Measurements from ENCODE around the gene NAV2. TPM values are rescaled to one million over a fixed set of nuclear protein-coding genes. Genes with fewer than 3 reads are reported as not detected.

Gene NAV2
- total RNA-seq, 2 experiments from 2014 or later, result 0.23 to 0.36 TPM

GRCh38 chr11:20055312-20055711 is 342.7 kb downstream of the NAV2 start:
- no peak for ATAC-seq
- H3K27me3 Mint-ChIP-seq, result no peaks in the 10 kb centered on the region
- DNase-seq, result no peak
- intact Hi-C loops (cut with micrococcal nuclease), result no loop called here
- TF ChIP-seq, protein P1, sequence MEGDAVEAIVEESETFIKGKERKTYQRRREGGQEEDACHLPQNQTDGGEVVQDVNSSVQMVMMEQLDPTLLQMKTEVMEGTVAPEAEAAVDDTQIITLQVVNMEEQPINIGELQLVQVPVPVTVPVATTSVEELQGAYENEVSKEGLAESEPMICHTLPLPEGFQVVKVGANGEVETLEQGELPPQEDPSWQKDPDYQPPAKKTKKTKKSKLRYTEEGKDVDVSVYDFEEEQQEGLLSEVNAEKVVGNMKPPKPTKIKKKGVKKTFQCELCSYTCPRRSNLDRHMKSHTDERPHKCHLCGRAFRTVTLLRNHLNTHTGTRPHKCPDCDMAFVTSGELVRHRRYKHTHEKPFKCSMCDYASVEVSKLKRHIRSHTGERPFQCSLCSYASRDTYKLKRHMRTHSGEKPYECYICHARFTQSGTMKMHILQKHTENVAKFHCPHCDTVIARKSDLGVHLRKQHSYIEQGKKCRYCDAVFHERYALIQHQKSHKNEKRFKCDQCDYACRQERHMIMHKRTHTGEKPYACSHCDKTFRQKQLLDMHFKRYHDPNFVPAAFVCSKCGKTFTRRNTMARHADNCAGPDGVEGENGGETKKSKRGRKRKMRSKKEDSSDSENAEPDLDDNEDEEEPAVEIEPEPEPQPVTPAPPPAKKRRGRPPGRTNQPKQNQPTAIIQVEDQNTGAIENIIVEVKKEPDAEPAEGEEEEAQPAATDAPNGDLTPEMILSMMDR (IDR thresholded peaks at IDR 0.05), result no peak
- no peak overlapping the region for H3K4me3 Mint-ChIP-seq
- H3K27ac Mint-ChIP-seq, result no peak overlapping the region
- CTCF ChIA-PET, result interaction anchor here (1.2 to 1.9 kb wide), 2 partner anchors 10 to 178 kb away, joined by 3 to 5 read pairs; no protein-coding TSS in a partner anchor
- POLR2A ChIA-PET, result no interaction called here
- no peaks in the 10 kb centered on the region for H3K9me3 Mint-ChIP-seq
- no peaks in the 10 kb centered on the region for H3K36me3 Mint-ChIP-seq (ENCODE audit: low read depth)
- H3K4me1 Mint-ChIP-seq (ENCODE audit: low read depth), result no peaks in the 10 kb centered on the region

DNA sequence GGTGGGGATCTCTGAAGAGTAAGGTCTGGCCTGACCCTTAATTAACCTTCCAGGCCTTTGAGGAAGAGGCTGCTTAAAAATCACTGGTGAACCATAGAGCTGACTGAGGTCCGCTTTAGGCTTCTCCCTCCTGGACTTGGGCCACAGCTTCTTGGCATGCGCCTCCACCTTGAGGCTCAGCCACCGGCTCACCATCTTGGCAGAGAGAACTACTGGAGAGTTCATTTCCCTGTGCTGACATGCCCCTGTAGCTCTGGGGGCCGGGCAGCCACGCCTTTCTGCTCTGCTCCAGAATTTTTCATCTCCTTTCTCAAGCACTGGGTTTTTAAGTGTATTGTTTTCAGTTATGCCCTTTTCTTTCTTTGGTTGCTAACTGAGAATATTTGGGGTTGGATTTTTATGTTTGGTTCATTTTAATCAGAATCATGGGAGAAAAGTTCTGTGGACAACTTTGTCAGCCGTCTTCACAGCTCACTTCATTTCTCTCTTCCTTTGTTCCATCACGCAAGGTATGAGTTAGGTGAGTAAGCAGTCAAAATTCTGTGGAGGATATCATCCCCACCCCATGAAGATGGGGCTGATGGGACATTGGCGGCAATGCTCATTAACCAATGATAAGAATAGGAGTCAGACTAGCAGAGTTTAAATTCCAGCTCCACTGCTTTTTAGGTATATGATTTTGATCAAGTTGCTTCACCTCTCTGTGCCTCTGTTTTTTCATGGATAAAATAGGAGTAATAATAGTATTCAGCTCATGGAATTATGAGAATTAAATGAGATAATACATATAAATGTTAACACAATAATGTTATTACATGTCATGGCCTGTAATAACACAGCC is 343.7 kb downstream of the NAV2 start:
- H3K4me3 Mint-ChIP-seq, result no peak overlapping the region
- CTCF ChIA-PET, result interaction anchor here (1.9 kb wide), 1 partner anchor 11 kb away, joined by 5 read pairs; no protein-coding TSS in a partner anchor
- H3K27ac Mint-ChIP-seq, result no peak overlapping the region
- H3K4me1 Mint-ChIP-seq (ENCODE audit: low read depth), result no peaks in the 10 kb centered on the region
- H3K9me3 Mint-ChIP-seq, result no peaks in the 10 kb centered on the region
- POLR2A ChIA-PET, result no interaction called here
- intact Hi-C loops (cut with micrococcal nuclease), result no loop called here
- no peaks in the 10 kb centered on the region for H3K27me3 Mint-ChIP-seq
- no peaks in the 10 kb centered on the region for H3K36me3 Mint-ChIP-seq (ENCODE audit: low read depth)
- TF ChIP-seq, protein P1 (IDR thresholded peaks at IDR 0.05), result no peak
- no peak for DNase-seq
- ATAC-seq, result no peak

GRCh38 chr11:20056950-20057943 is 344.6 kb downstream of the NAV2 start:
- H3K9me3 Mint-ChIP-seq, result no peaks in the 10 kb centered on the region
- ChIA-PET POLR2A (no interaction called here), CTCF (interaction anchor here (1.9 kb wide), 1 partner anchor 12 kb away, joined by 5 read pairs; no protein-coding TSS in a partner anchor)

DNA sequence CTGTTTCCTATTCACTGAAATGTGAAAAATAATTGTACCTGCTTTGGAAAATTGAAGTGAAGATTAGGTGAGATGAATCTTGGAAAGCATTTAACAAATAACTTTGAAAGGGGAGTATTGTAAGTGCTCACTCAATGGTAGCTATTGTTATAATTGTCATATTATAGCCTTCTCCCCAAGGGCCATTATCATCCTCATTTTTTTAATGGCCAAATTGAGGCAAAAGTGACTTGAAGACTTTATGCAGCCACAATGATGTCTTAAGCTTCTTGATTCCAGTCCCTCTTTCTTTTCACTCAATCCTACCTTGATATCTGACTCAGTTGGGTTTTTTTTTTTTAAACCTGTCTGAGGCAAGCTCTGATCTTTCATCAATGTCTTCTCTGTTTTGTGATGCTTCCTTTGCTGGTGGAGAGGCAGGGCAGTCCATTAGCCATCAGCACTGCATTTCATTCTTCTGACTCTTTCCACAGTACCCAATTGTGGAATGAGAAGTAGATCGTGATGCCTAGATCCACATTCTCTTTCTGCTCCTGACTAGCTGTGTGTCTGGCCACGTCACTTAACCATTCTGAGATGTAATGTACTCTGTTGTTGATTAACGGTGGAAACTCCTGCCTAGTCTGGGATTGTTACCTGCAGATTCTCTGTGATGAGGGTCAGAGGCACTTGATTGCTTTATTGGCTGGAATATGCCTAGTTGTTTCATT is 346.3 kb downstream of the NAV2 start:
- H3K36me3 Mint-ChIP-seq (ENCODE audit: low read depth), result no peaks in the 10 kb centered on the region
- TF ChIP-seq, protein P1 (IDR thresholded peaks at IDR 0.05), result no peak
- ChIA-PET CTCF (no interaction called here), POLR2A (no interaction called here)
- H3K4me1 Mint-ChIP-seq (ENCODE audit: low read depth), result no peaks in the 10 kb centered on the region
- DNase-seq (no peak), ATAC-seq (no peak)
- intact Hi-C loops (cut with micrococcal nuclease), result no loop called here
- no peak overlapping the region for H3K4me3 Mint-ChIP-seq
- no peak overlapping the region for H3K27ac Mint-ChIP-seq
- no peaks in the 10 kb centered on the region for H3K27me3 Mint-ChIP-seq
- H3K9me3 Mint-ChIP-seq, result no peaks in the 10 kb centered on the region

More at GRCh38 chr11:20056950-20057943, 344.6 kb downstream of the NAV2 start:
- DNase-seq (no peak), ATAC-seq (no peak)
- H3K36me3 Mint-ChIP-seq (ENCODE audit: low read depth), result no peaks in the 10 kb centered on the region
- no peaks in the 10 kb centered on the region for H3K27me3 Mint-ChIP-seq
- TF ChIP-seq, protein P1 (IDR thresholded peaks at IDR 0.05), result no peak
- intact Hi-C loops (cut with micrococcal nuclease), result no loop called here
- no peak overlapping the region for H3K27ac Mint-ChIP-seq
- H3K4me1 Mint-ChIP-seq (ENCODE audit: low read depth), result no peaks in the 10 kb centered on the region
- no peak overlapping the region for H3K4me3 Mint-ChIP-seq
